Loucy (cell line): Measurements from ENCODE around the gene UBN1.

Source experiments
- EZH2phosphoT487 ChIP-seq: fragments of 200-600 bp; IDR thresholded peaks from 2 replicates; pipeline ENCODE4 v1.6.1; 2018; ENCODE audit warnings: antibody characterized with exemption, mild to moderate bottlenecking, moderate library complexity, borderline replicate concordance
- TF ChIP-seq, protein P1 (sequence below): fragments of 200-600 bp; sonication (generic); conservative IDR thresholded peaks from 2 replicates; pipeline ENCODE4 v1.5.1; 2014; ENCODE audit warnings: mild to moderate bottlenecking, antibody characterized with exemption, low read length

- TF ChIP-seq, protein P1, sequence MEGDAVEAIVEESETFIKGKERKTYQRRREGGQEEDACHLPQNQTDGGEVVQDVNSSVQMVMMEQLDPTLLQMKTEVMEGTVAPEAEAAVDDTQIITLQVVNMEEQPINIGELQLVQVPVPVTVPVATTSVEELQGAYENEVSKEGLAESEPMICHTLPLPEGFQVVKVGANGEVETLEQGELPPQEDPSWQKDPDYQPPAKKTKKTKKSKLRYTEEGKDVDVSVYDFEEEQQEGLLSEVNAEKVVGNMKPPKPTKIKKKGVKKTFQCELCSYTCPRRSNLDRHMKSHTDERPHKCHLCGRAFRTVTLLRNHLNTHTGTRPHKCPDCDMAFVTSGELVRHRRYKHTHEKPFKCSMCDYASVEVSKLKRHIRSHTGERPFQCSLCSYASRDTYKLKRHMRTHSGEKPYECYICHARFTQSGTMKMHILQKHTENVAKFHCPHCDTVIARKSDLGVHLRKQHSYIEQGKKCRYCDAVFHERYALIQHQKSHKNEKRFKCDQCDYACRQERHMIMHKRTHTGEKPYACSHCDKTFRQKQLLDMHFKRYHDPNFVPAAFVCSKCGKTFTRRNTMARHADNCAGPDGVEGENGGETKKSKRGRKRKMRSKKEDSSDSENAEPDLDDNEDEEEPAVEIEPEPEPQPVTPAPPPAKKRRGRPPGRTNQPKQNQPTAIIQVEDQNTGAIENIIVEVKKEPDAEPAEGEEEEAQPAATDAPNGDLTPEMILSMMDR: no peak
- no peak for TF ChIP-seq EZH2phosphoT487
Measured at GRCh38 chr16:4925791-4926190, 78.5 kb downstream of the UBN1 start.
